Measurements from ENCODE around the gene SH3D19. TPM values are rescaled to one million over a fixed set of nuclear protein-coding genes. Genes with fewer than 3 reads are reported as not detected.

SH3D19 gene
- total RNA-seq, 1 donor from 2014 or later = 23.0 TPM

DNA sequence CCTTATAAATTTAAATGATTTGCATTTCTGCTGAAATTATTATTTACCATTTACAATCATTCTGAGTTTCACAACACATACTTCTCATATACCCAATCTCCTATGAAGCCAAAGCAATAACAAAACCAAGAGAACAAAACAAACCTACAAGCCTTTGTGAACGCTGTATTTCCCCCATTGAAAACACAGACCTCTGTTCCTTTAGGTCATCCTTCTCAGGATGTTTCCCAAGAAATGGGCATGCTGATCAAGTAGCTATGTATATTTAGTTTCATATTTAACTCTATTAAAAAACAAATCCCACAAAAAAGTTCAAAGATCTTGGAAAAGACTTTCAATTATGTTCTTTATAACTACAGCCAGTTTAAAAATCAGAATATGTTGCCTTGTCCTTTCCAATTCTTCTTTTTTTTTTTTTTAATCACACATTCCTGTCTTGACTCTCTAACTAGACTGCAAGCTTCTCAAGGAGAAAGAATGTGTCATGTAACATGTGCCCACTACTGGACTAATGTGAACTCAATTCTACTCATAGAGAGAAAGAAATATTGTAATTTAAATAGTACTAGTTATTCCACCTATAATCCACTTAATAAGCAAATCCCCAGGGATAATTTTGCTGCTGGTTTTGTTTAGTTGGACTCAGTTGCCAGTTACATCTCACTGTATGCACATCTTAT, 132.7 kb downstream of the SH3D19 start:
- TF ChIP-seq, protein P1, sequence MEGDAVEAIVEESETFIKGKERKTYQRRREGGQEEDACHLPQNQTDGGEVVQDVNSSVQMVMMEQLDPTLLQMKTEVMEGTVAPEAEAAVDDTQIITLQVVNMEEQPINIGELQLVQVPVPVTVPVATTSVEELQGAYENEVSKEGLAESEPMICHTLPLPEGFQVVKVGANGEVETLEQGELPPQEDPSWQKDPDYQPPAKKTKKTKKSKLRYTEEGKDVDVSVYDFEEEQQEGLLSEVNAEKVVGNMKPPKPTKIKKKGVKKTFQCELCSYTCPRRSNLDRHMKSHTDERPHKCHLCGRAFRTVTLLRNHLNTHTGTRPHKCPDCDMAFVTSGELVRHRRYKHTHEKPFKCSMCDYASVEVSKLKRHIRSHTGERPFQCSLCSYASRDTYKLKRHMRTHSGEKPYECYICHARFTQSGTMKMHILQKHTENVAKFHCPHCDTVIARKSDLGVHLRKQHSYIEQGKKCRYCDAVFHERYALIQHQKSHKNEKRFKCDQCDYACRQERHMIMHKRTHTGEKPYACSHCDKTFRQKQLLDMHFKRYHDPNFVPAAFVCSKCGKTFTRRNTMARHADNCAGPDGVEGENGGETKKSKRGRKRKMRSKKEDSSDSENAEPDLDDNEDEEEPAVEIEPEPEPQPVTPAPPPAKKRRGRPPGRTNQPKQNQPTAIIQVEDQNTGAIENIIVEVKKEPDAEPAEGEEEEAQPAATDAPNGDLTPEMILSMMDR (IDR thresholded peaks at IDR 0.05; ENCODE audit: insufficient read depth, low read length, poor library complexity, severe bottlenecking) = no peak
- DNase-seq (ENCODE audit: low read depth) = no peak
- Histone ChIP-seq H3K27me3 (ENCODE audit: control insufficient read depth, insufficient read depth, low read length) (no peaks in the 10 kb centered on the region), H3K36me3 (ENCODE audit: control insufficient read depth, insufficient read depth, low read length) (no peaks in the 10 kb centered on the region), H3K4me3 (ENCODE audit: low read depth, low read length) (no peak overlapping the region)

DNA sequence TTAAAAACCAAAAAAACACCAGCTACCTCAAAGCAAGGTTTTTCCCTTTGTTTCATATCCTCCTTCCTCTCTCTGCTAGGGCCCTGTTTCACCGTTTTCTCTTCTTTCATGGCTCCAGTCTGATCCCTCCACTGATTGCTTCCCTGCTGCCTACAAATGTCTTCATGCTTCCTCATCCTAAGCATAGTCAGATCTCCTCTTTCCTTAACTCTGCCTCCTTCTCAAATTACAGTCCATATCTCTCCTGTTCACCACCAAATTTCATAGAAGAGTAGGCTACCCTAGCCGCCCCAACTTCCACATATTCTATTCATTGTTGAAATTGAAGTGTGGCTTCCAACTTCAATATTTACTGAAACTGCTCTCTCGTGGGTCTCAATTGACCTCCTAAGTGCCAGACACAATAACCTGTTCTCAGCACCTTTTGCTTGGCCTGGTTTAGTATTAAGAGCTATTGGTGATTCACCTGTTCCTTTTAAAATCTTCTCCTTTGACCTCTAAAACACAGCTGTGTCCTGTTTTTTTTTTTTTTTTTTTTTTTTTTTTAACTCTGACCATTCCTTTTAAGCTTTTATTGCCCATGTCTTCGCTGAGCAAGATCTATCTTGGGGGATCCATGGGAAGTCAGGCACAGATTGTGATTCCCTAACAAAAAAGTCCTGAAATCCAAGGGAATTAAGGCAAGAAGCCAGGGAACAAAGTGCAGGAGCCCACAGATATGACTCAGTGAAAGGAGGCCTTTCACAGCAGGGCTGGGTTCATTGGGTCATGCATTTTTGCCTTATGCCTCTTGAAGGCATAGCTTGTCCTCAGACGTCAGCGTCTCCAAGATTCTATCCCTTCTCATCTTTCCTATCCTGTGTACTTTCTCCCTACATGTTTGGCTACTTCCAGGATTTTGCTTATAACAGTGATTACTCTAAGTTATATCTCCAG, 140.6 kb downstream of the SH3D19 start:
- Histone ChIP-seq H3K27me3 (ENCODE audit: control insufficient read depth, insufficient read depth, low read length) (no peaks in the 10 kb centered on the region), H3K4me3 (ENCODE audit: low read depth, low read length) (no peak overlapping the region), H3K36me3 (ENCODE audit: control insufficient read depth, insufficient read depth, low read length) (no peaks in the 10 kb centered on the region)
- no peak for DNase-seq (ENCODE audit: low read depth)
- TF ChIP-seq, protein P1 (IDR thresholded peaks at IDR 0.05; ENCODE audit: insufficient read depth, low read length, poor library complexity, severe bottlenecking) = no peak

DNA sequence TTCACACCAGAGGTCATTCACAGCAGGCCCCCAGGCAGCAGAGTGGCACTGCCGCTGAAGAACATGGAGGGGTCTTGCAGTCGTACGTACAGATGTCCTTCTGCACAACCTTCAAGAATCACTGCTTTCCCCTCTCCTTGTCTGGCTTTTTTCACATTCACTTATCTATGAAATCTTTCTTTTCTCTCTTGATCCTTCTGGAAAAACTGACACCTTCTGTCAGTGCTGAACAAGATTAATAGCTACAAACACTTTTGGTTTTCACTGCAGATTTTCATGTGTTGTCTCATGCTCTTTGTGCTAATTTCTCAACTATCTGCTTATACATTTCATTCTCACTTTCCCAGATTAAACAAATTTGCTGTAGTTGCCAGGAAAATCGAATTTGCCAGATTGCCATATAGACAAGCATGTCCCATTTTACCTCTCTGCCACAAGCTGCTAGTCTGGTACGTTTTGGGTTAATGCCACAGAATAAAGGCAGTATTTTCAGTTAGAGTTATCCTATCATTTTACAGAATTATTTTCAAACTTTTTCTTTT, 142.9 kb downstream of the SH3D19 start:
- Histone ChIP-seq H3K27me3 (ENCODE audit: control insufficient read depth, insufficient read depth, low read length) (no peaks in the 10 kb centered on the region), H3K36me3 (ENCODE audit: control insufficient read depth, insufficient read depth, low read length) (no peaks in the 10 kb centered on the region), H3K4me3 (ENCODE audit: low read depth, low read length) (no peak overlapping the region)
- no peak for DNase-seq (ENCODE audit: low read depth)
- TF ChIP-seq, protein P1 (IDR thresholded peaks at IDR 0.05; ENCODE audit: insufficient read depth, low read length, poor library complexity, severe bottlenecking) = no peak

DNA sequence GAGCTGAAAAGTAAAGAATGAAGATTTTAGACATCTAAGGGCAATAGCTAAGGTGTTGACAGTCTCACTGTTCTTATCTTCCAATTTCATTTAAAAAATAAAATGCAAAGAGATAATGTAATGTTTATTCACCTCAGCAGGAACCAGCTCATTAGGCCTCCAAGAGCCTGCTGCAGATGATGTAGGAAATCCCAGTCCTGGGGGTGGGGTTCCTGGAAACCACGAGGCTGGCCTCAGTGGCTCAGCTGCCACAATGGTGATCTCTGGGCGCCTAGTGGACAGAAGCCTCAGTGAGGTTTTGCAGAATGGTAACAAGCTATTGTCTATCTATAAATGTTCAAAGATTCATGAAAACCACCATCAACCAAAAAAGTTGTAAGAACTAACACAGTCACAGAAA, 148.7 kb downstream of the SH3D19 start:
- Histone ChIP-seq H3K27me3 (ENCODE audit: control insufficient read depth, insufficient read depth, low read length) (no peaks in the 10 kb centered on the region), H3K4me3 (ENCODE audit: low read depth, low read length) (no peak overlapping the region), H3K36me3 (ENCODE audit: control insufficient read depth, insufficient read depth, low read length) (no peaks in the 10 kb centered on the region)
- TF ChIP-seq, protein P1 (IDR thresholded peaks at IDR 0.05; ENCODE audit: insufficient read depth, low read length, poor library complexity, severe bottlenecking) = no peak
- no peak for DNase-seq (ENCODE audit: low read depth)

DNA sequence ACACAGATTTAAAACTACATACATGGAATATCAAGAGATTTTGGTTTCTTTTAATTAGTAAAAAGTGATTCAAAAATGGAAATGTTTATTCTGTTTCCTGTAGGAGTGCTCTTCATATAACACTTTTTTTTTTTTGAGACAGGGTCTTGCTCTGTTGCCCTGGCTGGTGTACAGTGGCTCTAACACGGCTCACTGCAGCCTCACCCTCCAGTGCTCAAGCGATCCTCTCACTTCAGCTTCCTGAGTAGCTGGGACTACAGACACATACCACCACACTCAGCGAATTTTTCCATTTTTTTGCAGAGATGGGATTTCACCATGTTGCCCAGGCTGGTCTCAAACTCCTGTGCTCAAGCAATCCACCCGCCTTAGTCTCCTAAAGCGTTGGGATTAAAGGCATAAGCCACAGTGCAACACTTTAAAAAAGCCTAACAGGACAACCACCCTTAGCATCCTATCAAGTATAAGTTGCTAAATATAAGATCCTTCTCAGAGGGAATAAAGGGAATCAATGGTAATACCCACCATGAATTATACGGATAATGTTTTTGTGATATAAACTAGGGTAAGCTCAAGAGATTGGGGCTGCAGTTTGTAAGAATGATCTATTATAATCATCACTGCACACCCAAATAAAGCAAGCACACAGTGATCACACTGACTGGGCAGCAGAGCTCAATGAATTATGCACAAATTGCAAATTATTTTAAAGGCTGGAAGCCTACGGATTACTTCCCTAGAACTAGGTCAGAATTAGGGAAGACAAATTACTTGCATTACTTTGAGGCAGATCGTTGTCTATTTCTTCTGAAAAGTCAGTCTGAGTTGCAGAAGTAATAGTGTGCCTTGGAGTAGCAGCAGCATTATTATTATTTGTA, 149.4 kb downstream of the SH3D19 start:
- TF ChIP-seq, protein P1 (IDR thresholded peaks at IDR 0.05; ENCODE audit: insufficient read depth, low read length, poor library complexity, severe bottlenecking) = no peak
- DNase-seq (ENCODE audit: low read depth) = no peak
- no peaks in the 10 kb centered on the region for H3K36me3 ChIP-seq (ENCODE audit: control insufficient read depth, insufficient read depth, low read length)

More for the DNA sequence above, 149.4 kb downstream of the SH3D19 start:
- Histone ChIP-seq H3K4me3 (ENCODE audit: low read depth, low read length) (no peak overlapping the region), H3K27me3 (ENCODE audit: control insufficient read depth, insufficient read depth, low read length) (no peaks in the 10 kb centered on the region)

Measured in kidney epithelial cell (primary cell).